Measurements from ENCODE around the gene HPCA. TPM values are rescaled to one million over a fixed set of nuclear protein-coding genes. Genes with fewer than 3 reads are reported as not detected.

Gene HPCA
- total RNA-seq, 4 donors from 2014 or later: 0.19 TPM; not detected in 3

- WGBS, 2 donors: 18 to 19% methylated on average over 21 to 31 of the region's 31 CpGs
- no peak for DNase-seq (ENCODE audit: low spot score in 2 of 2)
- H3K4me3 ChIP-seq (ENCODE audit: low read depth, poor library complexity, severe bottlenecking): no peak overlapping the region
- TF ChIP-seq CTCF (IDR thresholded peaks at IDR 0.05) (no peak), POLR2A (IDR thresholded peaks at IDR 0.05) (no peak)
- intact Hi-C loops (cut with DNase I; ENCODE audit: low total_unique reads): loop anchor here (10.0 kb wide), 1 partner anchor 130 kb away; no protein-coding TSS in a partner anchor
Observed at GRCh38 chr1:32924881-32925344, 38.6 kb downstream of the HPCA start.

- intact Hi-C loops (cut with DNase I; ENCODE audit: low total_unique reads): loop anchor here (10.0 kb wide), 1 partner anchor 129 kb away; no protein-coding TSS in a partner anchor
- 23 to 29% methylated on average over 24 of the region's 24 CpGs for WGBS, 2 donors
- TF ChIP-seq CTCF (IDR thresholded peaks at IDR 0.05): no peak
- no peak for TF ChIP-seq POLR2A (IDR thresholded peaks at IDR 0.05)
- no peak for DNase-seq (ENCODE audit: low spot score in 2 of 2)
- H3K4me3 ChIP-seq (ENCODE audit: low read depth, poor library complexity, severe bottlenecking): no peak overlapping the region
Observed at GRCh38 chr1:32925403-32926162, 39.3 kb downstream of the HPCA start.

GRCh38 chr1:32926562-32926961, 40.3 kb downstream of the HPCA start:
- TF ChIP-seq POLR2A (IDR thresholded peaks at IDR 0.05): no peak
- TF ChIP-seq CTCF (IDR thresholded peaks at IDR 0.05): no peak
- H3K4me3 ChIP-seq (ENCODE audit: low read depth, poor library complexity, severe bottlenecking): no peak overlapping the region
- DNase-seq (ENCODE audit: low spot score in 2 of 2): no peak
- intact Hi-C loops (cut with DNase I; ENCODE audit: low total_unique reads): loop anchor here (10.0 kb wide), 1 partner anchor 128 kb away; no protein-coding TSS in a partner anchor
- 86 to 90% methylated on average over 6 of the region's 6 CpGs for whole genome bisulfite sequencing, 2 donors

GRCh38 chr1:32927441-32927840, 41.1 kb downstream of the HPCA start:
- 96 to 97% methylated on average over 2 of the region's 2 CpGs for WGBS, 2 donors
- DNase-seq (ENCODE audit: low spot score in 2 of 2): no peak
- no peak for TF ChIP-seq CTCF (IDR thresholded peaks at IDR 0.05)
- TF ChIP-seq POLR2A (IDR thresholded peaks at IDR 0.05): no peak

GRCh38 chr1:32928285-32928684, 42.0 kb downstream of the HPCA start:
- TF ChIP-seq POLR2A (IDR thresholded peaks at IDR 0.05): no peak
- TF ChIP-seq CTCF (IDR thresholded peaks at IDR 0.05): no peak
- H3K4me3 ChIP-seq (ENCODE audit: low read depth, poor library complexity, severe bottlenecking): no peak overlapping the region
- DNase-seq (ENCODE audit: low spot score in 2 of 2): no peak
- 84 to 86% methylated on average over 2 of the region's 2 CpGs for WGBS, 2 donors
- intact Hi-C loops (cut with DNase I; ENCODE audit: low total_unique reads): loop anchor here (10.0 kb wide), 1 partner anchor 127 kb away; no protein-coding TSS in a partner anchor

More at GRCh38 chr1:32927441-32927840, 41.1 kb downstream of the HPCA start:
- intact Hi-C loops (cut with DNase I; ENCODE audit: low total_unique reads): loop anchor here (10.0 kb wide), 1 partner anchor 127 kb away; no protein-coding TSS in a partner anchor
- no peak overlapping the region for H3K4me3 ChIP-seq (ENCODE audit: low read depth, poor library complexity, severe bottlenecking)
